K562 (cell line): ENCODE measurements around the gene BCAS1. TPM values are rescaled to one million over a fixed set of nuclear protein-coding genes. Genes with fewer than 3 reads are reported as not detected.

ENCODE experiments used
- ATAC-seq: fragments of 200-7000 bp; cut with Tn5 transposase; 3 replicates; pipeline ENCODE4 v1.9.1; 2020; ENCODE audit warnings: moderate library complexity
- BruUV-seq: library from RNA; stranded (reverse); fragments of 400-500 nt; replicated peaks from 2 replicates; lab custom pipeline; 2021; lab: Mats Ljungman, UMichigan
- CTCF ChIA-PET: fragments of 300-600 bp; formaldehyde crosslinking; extraction: SDS; loops from one replicate; lab custom pipeline; 2021; ENCODE audit warnings: low intra/inter-chr PET ratio; lab: Yijun Ruan, JAX
- POLR2A ChIA-PET: fragments of 300-600, 350-650 bp; sonication (Branson Sonifier 250); formaldehyde crosslinking; extraction: SDS; loops from one replicate; lab custom pipeline; 2021; ENCODE audit warnings: antibody characterized with exemption, inconsistent platforms; lab: Yijun Ruan, JAX
- DNase-seq, 4 experiments: peaks; one replicate each; pipeline versions ENCODE4 v3.0.0 to v3.0.0-alpha.2; 2011 to 2018; ENCODE audit warnings: low spot score in 3 of 4, mixed read lengths in 3 of 4; ENCODE audit errors: extremely low read depth in 1 of 4
- FAIRE-seq: peaks from 2 replicates; lab custom pipeline; 2011; peaks lifted over from hg19 to GRCh38; lab: Jason Lieb, UNC
- H2AFZ ChIP-seq: 2 replicates; pipeline ENCODE4 v1.6.0; 2011; ENCODE audit warnings: low read depth, low read length, control low read depth, inconsistent platforms
- H3K27ac ChIP-seq: fragments of 200-600 bp; 3 replicates; pipeline ENCODE4 v1.8.0; 2011; ENCODE audit warnings: low read depth, mild to moderate bottlenecking, control low read depth, inconsistent platforms, low read length, moderate library complexity, mixed read lengths; ENCODE audit errors: extremely low read depth
- H3K27me3 ChIP-seq, 2 experiments: fragments of 300-600 bp in 1 of 2; 2 replicates in 1 of 2; 3 replicates in 1 of 2; pipeline versions ENCODE4 v1.6.0 to v1.8.0; 2011; ENCODE audit warnings: inconsistent platforms in 2 of 2, low read length in 2 of 2, mild to moderate bottlenecking in 1 of 2, mixed read lengths in 1 of 2, moderate library complexity in 1 of 2; ENCODE audit not compliant: control insufficient read depth in 2 of 2, insufficient read depth in 2 of 2
- H3K36me3 ChIP-seq: fragments of 300-600 bp; 3 replicates; pipeline ENCODE4 v1.8.0; 2011; ENCODE audit warnings: mild to moderate bottlenecking, low read length, inconsistent platforms; ENCODE audit not compliant: control insufficient read depth, insufficient read depth
- H3K4me1 ChIP-seq, 2 experiments: fragments of 200-600 bp in 1 of 2; replicated peaks in 1 of 2; 2 replicates in 1 of 2; 3 replicates in 1 of 2; pipeline versions ENCODE4 v1.5.1 to v1.8.0; 2011; ENCODE audit warnings: inconsistent platforms in 2 of 2, low read length in 2 of 2, mild to moderate bottlenecking in 1 of 2, mixed read lengths in 1 of 2, moderate library complexity in 1 of 2; ENCODE audit not compliant: control insufficient read depth in 2 of 2, insufficient read depth in 2 of 2
- H3K4me2 ChIP-seq: 2 replicates; pipeline ENCODE4 v1.6.1; 2011; ENCODE audit warnings: low read length, control low read depth, inconsistent platforms, mixed read lengths; ENCODE audit not compliant: insufficient read depth
- H3K4me3 ChIP-seq: fragments of 200-600 bp; sonication (generic), shearing (Covaris generic); 2 replicates; pipeline ENCODE4 v1.5.1; 2016; ENCODE audit warnings: control low read depth, inconsistent platforms
- H3K79me2 ChIP-seq: fragments of 200-600 bp; 3 replicates; pipeline ENCODE4 v1.8.0; 2011; ENCODE audit warnings: low read length, inconsistent platforms; ENCODE audit not compliant: control insufficient read depth, insufficient read depth
- H3K9ac ChIP-seq, 2 experiments: 2 replicates each; pipeline versions ENCODE4 v1.6.0 to v1.6.1; 2011; ENCODE audit warnings: low read depth in 2 of 2, low read length in 2 of 2, control low read depth in 1 of 2, inconsistent platforms in 1 of 2, mild to moderate bottlenecking in 1 of 2, mixed read lengths in 1 of 2; ENCODE audit not compliant: insufficient read depth in 1 of 2
- H3K9me1 ChIP-seq: one replicate; pipeline ENCODE4 v1.6.0; 2011; ENCODE audit warnings: inconsistent platforms, mild to moderate bottlenecking, low read length, moderate library complexity; ENCODE audit not compliant: control insufficient read depth, insufficient read depth
- H3K9me3 ChIP-seq: replicated peaks from 2 replicates; pipeline ENCODE4 v1.5.1; 2011; ENCODE audit warnings: low read depth, low read length, inconsistent platforms; ENCODE audit not compliant: control insufficient read depth, insufficient read depth
- H4K20me1 ChIP-seq: replicated peaks from 2 replicates; pipeline ENCODE4 v1.6.1; 2011; ENCODE audit warnings: low read length, inconsistent platforms, mixed read lengths; ENCODE audit not compliant: control insufficient read depth, insufficient read depth
- ARNT ChIP-seq, 2 experiments: fragments of 450-650 bp; IDR thresholded peaks; 2 replicates each; pipeline ENCODE4 v1.6.1; 2016; ENCODE audit warnings: mild to moderate bottlenecking in 1 of 2
- BCLAF1 ChIP-seq, 2 experiments: fragments of 450-650 bp in 1 of 2; IDR thresholded peaks; 2 replicates each; pipeline ENCODE4 v1.6.1; 2011 to 2017; ENCODE audit warnings: low read depth in 2 of 2, antibody characterized with exemption in 1 of 2, borderline replicate concordance in 1 of 2, low read length in 1 of 2, mild to moderate bottlenecking in 1 of 2, mixed read lengths in 1 of 2; ENCODE audit not compliant: control insufficient read depth in 1 of 2
- COPS2 ChIP-seq: fragments of 450-650 bp; conservative IDR thresholded peaks from 2 replicates; pipeline ENCODE4 v1.6.1; 2016; ENCODE audit warnings: mild to moderate bottlenecking, moderate library complexity
- E2F3 ChIP-seq: fragments of 250-450 bp; sonication (Bioruptor Pico); IDR thresholded peaks from 2 replicates; pipeline ENCODE4 v1.4.0; 2020; ENCODE audit warnings: mild to moderate bottlenecking
- HIVEP1 ChIP-seq: fragments of 250-450 bp; sonication (Bioruptor Pico); IDR thresholded peaks from 2 replicates; pipeline ENCODE4 v1.4.0; 2020; ENCODE audit warnings: mild to moderate bottlenecking
- TBL1XR1 ChIP-seq, 2 experiments: IDR thresholded peaks; 2 replicates each; pipeline ENCODE4 v1.6.1; 2012; ENCODE audit warnings: improper control_type of control experiment in 2 of 2, low read length in 2 of 2, mild to moderate bottlenecking in 1 of 2
- ZBED1 ChIP-seq: IDR thresholded peaks from 2 replicates; pipeline ENCODE4 v1.6.1; 2014
- ZMIZ1 ChIP-seq, 2 experiments: fragments of 150-350 bp in 1 of 2; IDR thresholded peaks; 2 replicates each; pipeline ENCODE4 v1.6.1; 2012 to 2016; ENCODE audit warnings: low read depth in 2 of 2, low read length in 2 of 2, mild to moderate bottlenecking in 1 of 2, moderate library complexity in 1 of 2
- WGBS: fragments of 100-300 bp; shearing (Covaris generic); methylation state at CpG from one replicate; pipeline ENCODE4 v1.1.6; 2016; ENCODE audit warnings: low coverage, mixed read lengths; ENCODE audit not compliant: insufficient coverage; ENCODE audit errors: missing lambda C conversion rate; 5-methylcytosine and 5-hydroxymethylcytosine counted together
- in situ Hi-C: fragments of 300-500 bp; cut with MboI; formaldehyde crosslinking; loops from 4 replicates; pipeline ENCODE4 v1.15.0; 2018; ENCODE audit warnings: inconsistent platforms, mixed read lengths
- intact Hi-C: fragments of 100-400 bp; cut with micrococcal nuclease; formaldehyde crosslinking; loops from 2 replicates; pipeline ENCODE4 v1.14.2; 2022
- polyA plus RNA-seq, 8 experiments: library from polyadenylated mRNA; depleted of rRNA in 4 of 8; stranded (reverse) in 5 of 8; unstranded in 3 of 8; fragments of >200 nt; fragmentation: Nextera tagmentation in 2 of 8; fragmentation: Illumina TruSeq in 1 of 8; extraction: Ambion mirVana in 2 of 8; extraction: Trizol in 1 of 8; gene quantifications; 2 replicates each; pipeline versions ENCODE4 v1.2.1 to v1.2.3, GENCODE V29; 2011 to 2014; ENCODE audit warnings: inconsistent platforms in 1 of 8, missing spikeins in 1 of 8
- total RNA-seq, 7 experiments: library from RNA; depleted of rRNA in 6 of 7; stranded (reverse); fragments of >200 nt in 6 of 7; fragmentation: Illumina TruSeq in 2 of 7; extraction: Trizol in 2 of 7; gene quantifications; 2 replicates each; pipeline versions ENCODE4 v1.2.1 to v1.2.3, GENCODE V29; 2011 to 2021; ENCODE audit warnings: low replicate concordance in 1 of 7

BCAS1 gene
- total and polyA plus RNA-seq, 9 of the 15 experiments (the other 6 are each of a cell fraction or from before 2014, with no cell fraction given): 0.18 to 2.3 (median 0.93) TPM

DNA sequence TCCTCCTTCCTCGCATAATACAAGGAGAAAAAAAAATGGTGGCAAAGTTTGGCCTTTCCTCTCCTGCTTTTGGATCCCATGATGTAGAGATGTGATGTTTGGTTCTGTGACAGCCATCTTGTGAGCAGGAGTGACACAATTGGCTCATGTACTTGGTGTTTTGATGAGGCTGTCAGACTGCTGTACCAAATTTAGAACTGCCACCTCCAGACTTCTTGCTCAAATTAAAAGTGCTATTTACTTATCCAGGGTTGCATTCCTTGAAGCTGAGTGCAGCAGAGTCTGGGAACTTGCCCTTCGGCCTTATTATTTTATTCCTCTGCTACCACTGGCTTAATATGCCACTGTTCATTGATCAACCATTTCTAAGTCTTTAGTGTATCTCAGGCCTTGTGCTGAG, 21.9 kb downstream of the BCAS1 start:
- TF ChIP-seq ZBED1 (no peak), BCLAF1 (IDR thresholded peaks at IDR 0.05; ENCODE audit: borderline replicate concordance in 1 of 2, control insufficient read depth in 1 of 2, low read depth in 2 of 2, low read length in 1 of 2) (0 out of 4 replicates have a peak, but pooled peaks of 1 of the 2 experiments have one; percentile 39), HIVEP1 (CRISPR knock-in tag) (no peak), E2F3 (CRISPR knock-in tag) (no peak), ZMIZ1 (IDR thresholded peaks at IDR 0.05; ENCODE audit: low read depth in 2 of 2, low read length in 2 of 2) (no peak), TBL1XR1 (IDR thresholded peaks at IDR 0.05; ENCODE audit: low read length in 2 of 2) (no peak), ARNT (IDR thresholded peaks at IDR 0.05) (no peak), COPS2 (no peak)
- TF ChIP-seq, all 486 proteins: peak for 1
- no peaks in the 10 kb centered on the region for H3K27me3 ChIP-seq
- H3K9ac ChIP-seq: no peak overlapping the region
- POLR2A ChIA-PET: no interaction called here
- H3K4me1 ChIP-seq: peaks cover 0 to 10% of the 10 kb centered on the region in 2 experiments; a peak in 2 of 5 replicates
- H3K9me1 ChIP-seq: no peaks in the 10 kb centered on the region
- BruUV-seq: no TSS peak
- no peak overlapping the region for H3K4me2 ChIP-seq
- H3K9me3 ChIP-seq: peaks cover 3% of the 10 kb centered on the region
- intact Hi-C loops (no loop called here), in situ Hi-C loops (no loop called here)
- 43% methylated on average over 2 of the region's 2 CpGs for WGBS
- CTCF ChIA-PET: no interaction called here
- no peaks in the 10 kb centered on the region for H3K36me3 ChIP-seq
- H4K20me1 ChIP-seq: no peaks in the 10 kb centered on the region
- no peak for ATAC-seq
- no peak for FAIRE-seq
- no peaks in the 10 kb centered on the region for H3K79me2 ChIP-seq
- H3K4me3 ChIP-seq: no peak overlapping the region
- no peak overlapping the region for H2AFZ ChIP-seq
- no peak for DNase-seq
- no peak overlapping the region for H3K27ac ChIP-seq
